ENCODE measurements around the gene OR1L8. TPM values are rescaled to one million over a fixed set of nuclear protein-coding genes. Genes with fewer than 3 reads are reported as not detected.
"Not testable (repeated sequence)": the region's sequence is repeated elsewhere in the genome, so short reads cannot be mapped to it uniquely, and the experiment has no call there.

Gene OR1L8, protein sequence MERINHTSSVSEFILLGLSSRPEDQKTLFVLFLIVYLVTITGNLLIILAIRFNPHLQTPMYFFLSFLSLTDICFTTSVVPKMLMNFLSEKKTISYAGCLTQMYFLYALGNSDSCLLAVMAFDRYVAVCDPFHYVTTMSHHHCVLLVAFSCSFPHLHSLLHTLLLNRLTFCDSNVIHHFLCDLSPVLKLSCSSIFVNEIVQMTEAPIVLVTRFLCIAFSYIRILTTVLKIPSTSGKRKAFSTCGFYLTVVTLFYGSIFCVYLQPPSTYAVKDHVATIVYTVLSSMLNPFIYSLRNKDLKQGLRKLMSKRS
- total RNA-seq = not detected
- long read RNA-seq = 0 reads

DNA sequence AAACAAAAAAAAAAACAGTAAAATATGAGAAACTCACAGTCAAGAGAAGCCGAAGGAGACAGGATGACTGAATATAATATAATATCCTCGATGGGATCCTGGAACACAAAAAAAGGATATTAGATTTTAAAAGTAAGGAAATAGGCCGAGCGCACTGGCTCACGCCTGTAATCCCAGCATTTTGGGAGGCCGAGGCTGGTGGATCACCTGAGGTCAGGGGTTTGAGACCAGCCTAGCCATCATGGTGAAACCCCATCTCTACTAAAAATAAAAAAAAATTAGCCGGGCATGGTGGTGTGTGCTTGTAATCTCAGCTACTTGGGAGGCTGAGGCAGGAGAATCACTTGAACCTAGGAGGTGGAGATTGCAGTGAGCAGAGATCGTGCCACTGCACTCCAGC lies at the start of gene OR1L8:
TSS of gene OR1L8 (minus strand) at position 101 of the 400 bp plus-strand sequence. CDS start 14,907 bp downstream, outside the sequence.
- H3K9me3 ChIP-seq; H3K4me3 ChIP-seq; ATAC-seq; intact Hi-C loops (cut with DNase I); DNase-seq; H3K27me3 ChIP-seq; H3K36me3 ChIP-seq; H3K27ac ChIP-seq; H3K4me1 ChIP-seq: not testable (repeated sequence)
- WGBS (ENCODE audit: insufficient coverage, low coverage, low lambda C conversion rate, missing lambda C conversion rate) = 68% methylated on average over 7 of the region's 8 CpGs

DNA sequence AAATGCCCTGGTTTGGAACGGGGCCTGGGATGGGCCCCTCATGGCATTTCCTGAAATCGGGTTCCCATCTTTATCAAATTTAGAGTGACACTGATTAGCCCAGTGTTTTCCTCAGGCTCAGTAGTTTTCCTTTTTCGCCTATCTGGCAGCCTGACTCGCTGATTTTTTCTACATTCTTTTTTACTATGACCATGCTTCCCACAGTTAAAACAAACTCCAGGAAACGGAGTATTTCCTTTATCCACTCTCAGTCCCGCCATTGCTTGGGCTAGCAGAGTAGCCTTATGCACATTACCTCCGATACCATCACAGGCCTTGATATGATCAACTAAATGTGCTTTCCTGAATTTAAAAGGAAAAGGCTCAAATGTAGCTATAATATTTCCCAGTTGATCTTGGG lies 36.8 kb upstream of the OR1L8 start:
- TF ChIP-seq POLR2A (IDR thresholded peaks at IDR 0.05) = no peak
- TF ChIP-seq, protein P1, sequence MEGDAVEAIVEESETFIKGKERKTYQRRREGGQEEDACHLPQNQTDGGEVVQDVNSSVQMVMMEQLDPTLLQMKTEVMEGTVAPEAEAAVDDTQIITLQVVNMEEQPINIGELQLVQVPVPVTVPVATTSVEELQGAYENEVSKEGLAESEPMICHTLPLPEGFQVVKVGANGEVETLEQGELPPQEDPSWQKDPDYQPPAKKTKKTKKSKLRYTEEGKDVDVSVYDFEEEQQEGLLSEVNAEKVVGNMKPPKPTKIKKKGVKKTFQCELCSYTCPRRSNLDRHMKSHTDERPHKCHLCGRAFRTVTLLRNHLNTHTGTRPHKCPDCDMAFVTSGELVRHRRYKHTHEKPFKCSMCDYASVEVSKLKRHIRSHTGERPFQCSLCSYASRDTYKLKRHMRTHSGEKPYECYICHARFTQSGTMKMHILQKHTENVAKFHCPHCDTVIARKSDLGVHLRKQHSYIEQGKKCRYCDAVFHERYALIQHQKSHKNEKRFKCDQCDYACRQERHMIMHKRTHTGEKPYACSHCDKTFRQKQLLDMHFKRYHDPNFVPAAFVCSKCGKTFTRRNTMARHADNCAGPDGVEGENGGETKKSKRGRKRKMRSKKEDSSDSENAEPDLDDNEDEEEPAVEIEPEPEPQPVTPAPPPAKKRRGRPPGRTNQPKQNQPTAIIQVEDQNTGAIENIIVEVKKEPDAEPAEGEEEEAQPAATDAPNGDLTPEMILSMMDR (IDR thresholded peaks at IDR 0.05) = no peak
- 57% methylated on average over 7 of the region's 7 CpGs for WGBS (ENCODE audit: insufficient coverage, low coverage, low lambda C conversion rate, missing lambda C conversion rate)
- intact Hi-C loops (cut with DNase I) = no loop called here

DNA sequence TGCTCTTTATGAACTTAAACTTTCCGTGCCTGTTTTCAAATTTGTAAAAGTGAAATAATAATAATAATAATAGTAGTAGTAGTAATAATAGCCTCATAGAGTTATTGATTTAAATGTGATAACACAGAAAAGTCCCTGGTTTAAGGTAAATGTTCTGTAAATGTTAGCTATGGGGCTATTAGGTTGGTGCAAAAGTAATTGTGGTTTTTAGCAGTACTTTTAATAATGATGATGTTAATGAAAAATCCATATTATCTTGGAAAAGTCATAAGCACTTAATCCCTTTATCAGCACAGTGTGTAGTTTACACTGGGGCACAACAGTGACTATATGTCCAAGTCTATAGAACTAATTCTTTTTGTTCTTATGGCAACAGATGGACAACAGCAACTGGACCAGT lies 31.2 kb upstream of the OR1L8 start, which contains the start of gene OR1Q1:
TSS of gene OR1Q1 (plus strand) at position 377 of the 400 bp plus-strand sequence. CDS start at position 377, 0 bp downstream.
- 59% methylated on average over 1 of the region's 1 CpG for WGBS (ENCODE audit: insufficient coverage, low coverage, low lambda C conversion rate, missing lambda C conversion rate)
- intact Hi-C loops (cut with DNase I) = no loop called here
- Histone ChIP-seq H3K4me1 (no peaks in the 10 kb centered on the region), H3K27ac (no peak within 1 kb of the TSS), H3K9me3 (no peaks in the 10 kb centered on the region), H3K36me3 (no peaks in the 10 kb centered on the region), H3K4me3 (no peak within 1 kb of the TSS), H3K27me3 (no peaks in the 10 kb centered on the region)
- TF ChIP-seq, protein P1 (IDR thresholded peaks at IDR 0.05) = no peak
- TF ChIP-seq POLR2A (IDR thresholded peaks at IDR 0.05) = no peak
- ATAC-seq (no peak), DNase-seq (no peak)

More for the DNA sequence above, 36.8 kb upstream of the OR1L8 start:
- Histone ChIP-seq H3K4me3 (no peak overlapping the region), H3K4me1 (no peaks in the 10 kb centered on the region), H3K27ac (no peak overlapping the region), H3K27me3 (no peaks in the 10 kb centered on the region), H3K9me3 (no peaks in the 10 kb centered on the region), H3K36me3 (no peaks in the 10 kb centered on the region)
- ATAC-seq = no peak
- DNase-seq = no peak

DNA sequence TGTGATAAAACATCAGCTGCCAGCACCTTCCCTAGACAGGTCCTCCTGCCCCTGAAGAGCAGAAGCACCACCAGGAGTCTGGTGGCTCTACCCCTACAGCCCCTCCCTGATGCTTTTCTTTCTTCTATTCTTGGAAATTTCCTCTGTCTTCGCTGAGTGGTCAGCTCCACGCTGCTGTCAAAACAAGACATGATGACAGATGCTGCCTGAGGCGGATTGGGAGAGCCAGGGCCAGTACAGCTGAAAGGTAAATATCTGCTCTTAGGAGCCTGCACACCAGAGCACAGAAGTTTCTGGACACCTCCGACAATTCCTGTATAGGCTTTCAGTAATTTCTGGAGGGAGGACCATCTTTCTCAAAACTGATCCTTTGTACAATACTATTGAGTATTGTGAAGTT lies 26.6 kb upstream of the OR1L8 start:
- Histone ChIP-seq H3K36me3 (no peaks in the 10 kb centered on the region), H3K4me3 (no peak overlapping the region), H3K4me1 (no peaks in the 10 kb centered on the region), H3K27me3 (no peaks in the 10 kb centered on the region), H3K9me3 (no peaks in the 10 kb centered on the region), H3K27ac (no peak overlapping the region)
- intact Hi-C loops (cut with DNase I) = no loop called here
- DNase-seq = no peak
- no peak for ATAC-seq
- TF ChIP-seq POLR2A (IDR thresholded peaks at IDR 0.05) = no peak
- TF ChIP-seq, protein P1 (IDR thresholded peaks at IDR 0.05) = no peak
- WGBS (ENCODE audit: insufficient coverage, low coverage, low lambda C conversion rate, missing lambda C conversion rate) = 65% methylated on average over 4 of the region's 4 CpGs

DNA sequence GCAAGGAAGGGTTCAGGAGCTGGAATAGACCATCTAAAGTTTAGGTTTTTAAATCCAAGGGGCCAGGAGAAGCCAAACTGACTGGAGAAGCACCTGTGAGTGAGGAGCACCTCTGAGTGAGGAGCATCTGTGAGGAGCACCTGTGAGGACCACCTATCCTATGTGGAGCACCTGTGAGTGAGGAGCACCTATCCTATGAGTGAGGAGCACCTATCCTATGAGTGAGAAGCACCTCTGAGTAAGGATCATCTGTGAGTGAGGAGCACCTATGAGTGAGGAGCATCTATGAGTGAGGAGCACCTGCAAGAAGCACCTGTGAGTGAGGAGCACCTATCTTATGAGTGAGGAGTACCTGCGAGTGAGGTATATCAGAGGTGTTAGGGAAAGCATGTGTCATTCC lies 23.4 kb upstream of the OR1L8 start:
- H3K27me3 ChIP-seq = no peaks in the 10 kb centered on the region
- H3K4me3 ChIP-seq = no peak overlapping the region
- no peaks in the 10 kb centered on the region for H3K9me3 ChIP-seq
- H3K27ac ChIP-seq = no peak overlapping the region
- WGBS (ENCODE audit: insufficient coverage, low coverage, low lambda C conversion rate, missing lambda C conversion rate) = 50% methylated on average over 1 of the region's 1 CpG
- DNase-seq = no peak
- intact Hi-C loops (cut with DNase I) = no loop called here
- TF ChIP-seq, protein P1 (IDR thresholded peaks at IDR 0.05) = no peak
- no peak for TF ChIP-seq POLR2A (IDR thresholded peaks at IDR 0.05)
- no peaks in the 10 kb centered on the region for H3K4me1 ChIP-seq
- no peak for ATAC-seq
- no peaks in the 10 kb centered on the region for H3K36me3 ChIP-seq
